LNCAP (cell line): Measurements from ENCODE around the gene SLC12A2.

Source experiments
- TF ChIP-seq, protein P1 (sequence below): fragments of 450-650 bp; IDR thresholded peaks from 2 replicates; pipeline ENCODE4 v1.5.1; 2017; ENCODE audit warnings: mild to moderate bottlenecking

The SLC12A2 gene

DNA sequence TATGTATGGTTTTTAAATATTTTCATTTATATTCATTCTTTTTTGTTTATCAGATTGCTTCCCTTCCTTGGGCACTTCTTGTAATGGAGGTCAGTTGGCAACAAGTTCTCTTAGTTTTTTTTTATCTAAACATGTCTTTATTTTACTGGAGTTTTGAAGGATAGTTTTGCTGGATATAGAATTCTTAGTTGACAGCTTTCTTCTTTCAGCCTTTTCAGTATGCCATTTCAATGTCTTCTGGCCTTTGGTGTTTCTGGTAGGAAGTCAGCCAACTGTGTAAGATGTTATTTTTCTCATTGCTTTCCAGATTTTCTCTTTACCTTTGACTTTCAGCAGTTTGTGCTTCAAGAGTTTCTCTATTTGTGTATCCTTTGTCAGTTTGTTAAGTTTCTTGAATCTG is 14.2 kb downstream of the SLC12A2 start:
- TF ChIP-seq, protein P1, sequence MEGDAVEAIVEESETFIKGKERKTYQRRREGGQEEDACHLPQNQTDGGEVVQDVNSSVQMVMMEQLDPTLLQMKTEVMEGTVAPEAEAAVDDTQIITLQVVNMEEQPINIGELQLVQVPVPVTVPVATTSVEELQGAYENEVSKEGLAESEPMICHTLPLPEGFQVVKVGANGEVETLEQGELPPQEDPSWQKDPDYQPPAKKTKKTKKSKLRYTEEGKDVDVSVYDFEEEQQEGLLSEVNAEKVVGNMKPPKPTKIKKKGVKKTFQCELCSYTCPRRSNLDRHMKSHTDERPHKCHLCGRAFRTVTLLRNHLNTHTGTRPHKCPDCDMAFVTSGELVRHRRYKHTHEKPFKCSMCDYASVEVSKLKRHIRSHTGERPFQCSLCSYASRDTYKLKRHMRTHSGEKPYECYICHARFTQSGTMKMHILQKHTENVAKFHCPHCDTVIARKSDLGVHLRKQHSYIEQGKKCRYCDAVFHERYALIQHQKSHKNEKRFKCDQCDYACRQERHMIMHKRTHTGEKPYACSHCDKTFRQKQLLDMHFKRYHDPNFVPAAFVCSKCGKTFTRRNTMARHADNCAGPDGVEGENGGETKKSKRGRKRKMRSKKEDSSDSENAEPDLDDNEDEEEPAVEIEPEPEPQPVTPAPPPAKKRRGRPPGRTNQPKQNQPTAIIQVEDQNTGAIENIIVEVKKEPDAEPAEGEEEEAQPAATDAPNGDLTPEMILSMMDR = no peak

DNA sequence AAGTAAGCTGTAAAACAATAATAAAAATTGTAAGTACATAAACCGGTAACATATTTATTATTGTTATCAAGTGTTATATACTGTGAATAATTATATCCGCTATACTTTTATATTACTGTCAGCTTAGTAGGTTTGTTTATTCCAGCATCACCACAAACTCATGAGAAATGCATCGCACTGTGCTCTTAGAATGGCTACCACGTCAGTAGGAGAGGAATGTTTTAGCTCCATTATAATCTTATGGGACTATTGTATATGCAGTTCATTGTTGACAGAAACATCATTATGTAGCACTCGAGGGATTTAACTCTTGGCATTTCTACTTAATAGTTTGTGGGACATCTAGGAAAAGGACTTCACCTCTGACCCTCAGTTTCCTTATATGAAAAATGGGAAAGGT is 16.4 kb downstream of the SLC12A2 start:
- TF ChIP-seq, protein P1 = no peak

DNA sequence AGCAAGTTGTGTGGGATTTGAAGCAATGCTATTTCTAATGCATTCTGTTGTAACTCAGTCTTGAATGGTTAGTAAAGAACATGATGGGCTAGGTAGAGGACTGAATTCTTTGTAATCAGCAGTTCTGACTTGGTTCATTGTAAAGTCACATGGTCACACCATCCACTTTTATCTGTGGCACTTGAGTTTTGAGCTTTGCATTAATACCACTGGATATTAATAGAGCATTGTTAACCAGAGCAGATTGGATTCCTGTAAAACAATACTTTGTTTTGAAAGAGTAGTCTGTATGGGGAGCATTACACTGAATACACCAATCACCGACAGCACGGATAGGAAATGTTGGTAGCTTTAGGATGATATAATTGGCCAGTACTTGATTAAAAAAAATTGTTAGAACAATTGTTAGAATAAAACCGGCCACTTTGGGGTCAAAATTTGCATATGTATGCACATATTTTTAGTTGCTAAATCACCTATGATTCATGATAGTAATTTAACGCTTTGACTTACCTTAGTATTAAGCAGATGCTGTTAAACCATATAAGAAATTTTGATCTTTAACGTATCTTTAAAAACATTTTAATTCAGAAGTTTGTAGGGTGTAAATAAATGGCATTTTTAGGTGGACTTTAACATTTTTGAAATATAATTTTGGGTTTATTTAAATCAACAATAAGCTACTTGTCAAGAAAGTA is 17.4 kb downstream of the SLC12A2 start:
- TF ChIP-seq, protein P1 = no peak

DNA sequence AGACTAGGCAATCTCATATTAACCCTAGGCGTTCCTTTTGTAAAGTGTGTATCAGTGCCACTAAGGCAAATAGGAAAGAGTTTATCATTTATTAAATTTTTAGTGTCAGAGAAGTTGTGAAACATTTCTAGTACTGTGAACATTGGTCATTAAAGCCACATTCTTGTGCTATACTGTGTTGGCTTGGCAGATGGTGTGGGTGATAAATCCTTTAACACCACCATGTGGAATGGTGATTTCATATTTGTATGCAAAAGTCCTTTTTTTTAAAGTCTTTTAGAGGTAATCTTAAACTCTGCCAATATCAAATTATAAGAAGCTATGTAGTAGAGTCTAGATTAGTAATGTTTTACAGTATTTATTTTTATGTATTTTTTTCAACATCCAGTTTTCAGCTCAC is 18.1 kb downstream of the SLC12A2 start:
- TF ChIP-seq, protein P1 = no peak

DNA sequence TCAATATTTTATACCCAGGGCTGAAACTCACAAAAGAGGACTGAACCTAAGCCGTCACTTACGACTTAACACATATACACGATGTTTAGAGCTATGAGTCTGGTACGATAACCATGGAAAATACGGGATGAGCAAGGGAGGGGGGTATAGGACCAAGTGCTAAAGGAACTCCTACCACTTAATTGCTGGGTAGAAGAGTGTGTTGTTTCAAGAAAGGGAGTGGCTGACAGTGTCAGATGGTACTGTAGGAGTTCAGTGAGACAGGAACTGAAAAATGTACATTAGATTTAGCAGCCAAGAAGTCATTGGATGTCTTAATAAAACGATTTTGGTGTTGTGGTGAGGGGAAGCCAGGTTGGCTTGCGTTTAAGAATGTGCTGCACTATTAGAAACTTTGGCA is 21.6 kb downstream of the SLC12A2 start:
- TF ChIP-seq, protein P1 = no peak

DNA sequence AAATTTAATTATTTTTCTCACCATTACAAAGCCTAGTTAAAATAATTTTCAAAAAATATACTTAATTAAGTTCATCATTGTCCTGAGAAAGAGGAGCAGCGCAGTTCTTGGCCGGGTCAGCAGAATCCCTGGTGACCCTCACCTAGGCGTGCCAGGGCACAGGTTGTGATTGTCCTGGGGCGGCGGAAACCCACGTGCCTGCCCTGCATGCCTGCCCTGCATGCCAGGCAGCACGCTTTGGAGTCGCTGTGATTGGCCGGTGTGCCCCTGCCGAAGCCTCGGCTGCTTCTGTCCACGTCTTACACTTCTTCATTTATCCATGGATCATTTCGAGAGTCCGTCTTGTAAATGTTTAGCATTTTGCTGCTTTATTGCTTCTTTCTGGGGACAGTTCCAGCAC is 25.6 kb downstream of the SLC12A2 start:
- TF ChIP-seq, protein P1 = no peak

DNA sequence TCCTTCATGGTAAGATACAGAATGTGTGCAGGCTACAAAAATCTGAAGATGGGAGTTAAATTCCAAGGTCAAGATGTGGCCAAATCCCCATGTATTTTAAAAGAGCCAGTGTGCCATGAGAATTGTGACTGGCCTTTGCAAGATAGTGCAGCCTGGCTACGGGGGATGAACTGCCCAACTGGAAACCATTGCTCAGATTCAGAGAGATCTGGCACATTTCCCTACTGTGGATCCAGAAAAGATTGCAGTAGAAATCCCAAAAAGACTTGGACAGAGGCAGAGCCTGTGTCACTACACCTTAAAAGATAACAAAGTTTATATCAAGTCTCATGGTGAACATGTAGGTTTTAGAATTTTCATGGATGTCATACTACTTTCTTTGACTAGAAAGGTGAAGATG is 26.2 kb downstream of the SLC12A2 start:
- TF ChIP-seq, protein P1 = no peak
